Astrocyte (in vitro differentiated cells and primary cell): ENCODE measurements around the gene ANKRD11.

Source experiments
- CTCF ChIP-seq: IDR thresholded peaks from 2 replicates; pipeline ENCODE4 v1.5.1; 2011; ENCODE audit warnings: low read depth, mild to moderate bottlenecking, inconsistent platforms, low read length, moderate library complexity; ENCODE audit not compliant: insufficient read depth
- EZH2 ChIP-seq: IDR thresholded peaks from 2 replicates; pipeline ENCODE4 v1.6.1; 2012; ENCODE audit warnings: mild to moderate bottlenecking, low read length, inconsistent platforms; ENCODE audit not compliant: insufficient read depth

DNA sequence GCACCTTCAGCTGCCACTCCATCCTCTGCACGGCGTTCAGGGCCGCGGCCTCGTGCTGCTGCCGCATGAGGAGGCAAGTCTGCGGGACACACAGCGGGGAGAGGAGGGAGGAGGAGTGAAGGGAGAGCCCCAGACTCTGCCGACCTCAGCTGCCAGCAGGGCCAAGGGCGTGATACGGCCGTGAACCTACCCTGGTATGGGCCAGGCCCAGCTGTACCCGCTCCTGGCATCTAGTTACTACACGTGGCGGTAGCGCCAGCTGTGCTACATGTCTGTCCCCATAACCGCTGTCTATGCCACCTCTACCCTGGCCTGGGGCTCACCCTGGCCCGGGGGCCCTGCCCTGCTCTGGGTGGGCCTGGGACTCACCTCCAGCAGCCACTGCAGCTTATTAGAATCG is 221.8 kb downstream of the ANKRD11 start:
- TF ChIP-seq CTCF (no peak), EZH2 (no peak)
